ENCODE results near the gene NRCAM.

GRCh38 chr7:108137993-108138392 lies 318.2 kb downstream of the NRCAM start:
- TF ChIP-seq POLR2A (IDR thresholded peaks at IDR 0.05; ENCODE audit: low read length) (no peak), GATA1 (IDR thresholded peaks at IDR 0.05; ENCODE audit: low read depth, low read length) (no peak)
